Mesenteric fat pad (tissue), 1 donor: ENCODE data around the gene GRIN2B. TPM values are rescaled to one million over a fixed set of nuclear protein-coding genes. Genes with fewer than 3 reads are reported as not detected.

Source experiments
- DNase-seq: peaks from one replicate; pipeline ENCODE4 v3.0.0-alpha.2; 2020; ENCODE audit warnings: low spot score
- total RNA-seq: library from RNA; stranded (reverse); fragmentation: NEBNext Ultra II Directional; extraction: Animal tissue kit (Norgen Biotek cat#: 25700); gene quantifications from one replicate; pipeline ENCODE4 v1.2.1, GENCODE V29; 2021
- donor health status: DM: yes; HTN: yes; CAD: no.

Gene GRIN2B
- total RNA-seq, 1 donor from 2014 or later: 0.64 TPM

- no peak for DNase-seq
These were observed 22.2 kb downstream of the GRIN2B start for GRCh38 chr12:13959131-13959723.

GRCh38 chr12:13957576-13957975, 23.8 kb downstream of the GRIN2B start:
- no peak for DNase-seq

- no peak for DNase-seq
These were observed 25.3 kb downstream of the GRIN2B start for GRCh38 chr12:13956060-13956590.

- no peak for DNase-seq
These were observed 29.3 kb downstream of the GRIN2B start for GRCh38 chr12:13952096-13952495.

GRCh38 chr12:13950502-13950901, 30.9 kb downstream of the GRIN2B start:
- DNase-seq: no peak

GRCh38 chr12:13948621-13949020, 32.8 kb downstream of the GRIN2B start:
- DNase-seq: no peak

GRCh38 chr12:13947276-13947946, 34.0 kb downstream of the GRIN2B start:
- no peak for DNase-seq

GRCh38 chr12:13945641-13946040, 35.8 kb downstream of the GRIN2B start:
- DNase-seq: no peak

- DNase-seq: no peak
These were observed 36.2 kb downstream of the GRIN2B start for GRCh38 chr12:13945236-13945635.

- no peak for DNase-seq
These were observed 38.6 kb downstream of the GRIN2B start for GRCh38 chr12:13942826-13943225.

GRCh38 chr12:13941258-13942249, 39.8 kb downstream of the GRIN2B start:
- DNase-seq: no peak

- DNase-seq: no peak
These were observed 41.0 kb downstream of the GRIN2B start for GRCh38 chr12:13940335-13940865.

- DNase-seq: no peak
These were observed 43.7 kb downstream of the GRIN2B start for GRCh38 chr12:13937735-13938134.

- DNase-seq: no peak
These were observed 46.2 kb downstream of the GRIN2B start for GRCh38 chr12:13935169-13935568.
